Raji (cell line): ENCODE measurements around the gene EBF4.

Experiments used
- POLR2A ChIP-seq: IDR thresholded peaks from 2 replicates; pipeline ENCODE4 v1.6.1; 2011; ENCODE audit warnings: low read depth, low read length, control low read depth; ENCODE audit not compliant: insufficient read depth

EBF4 gene

DNA sequence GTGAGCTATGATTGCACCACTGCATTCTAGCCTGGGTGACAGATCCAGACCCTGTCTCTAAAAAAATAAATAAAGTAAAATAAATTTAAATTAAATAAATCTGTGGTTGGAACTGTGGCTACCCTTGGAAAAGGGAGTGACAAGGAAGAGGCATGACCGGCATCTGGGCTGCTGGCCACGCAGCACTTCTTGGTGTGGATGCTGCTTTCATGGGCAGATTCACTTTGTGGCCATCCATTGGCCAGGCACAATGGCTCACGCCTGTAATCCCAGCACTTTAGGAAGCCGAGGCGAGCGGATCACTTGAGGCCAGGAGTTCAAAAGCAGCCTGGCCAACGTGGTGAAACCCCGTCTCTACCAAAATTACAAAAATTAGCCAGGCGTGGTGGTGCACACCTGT is 16.1 kb downstream of the EBF4 start:
- no peak for TF ChIP-seq POLR2A

DNA sequence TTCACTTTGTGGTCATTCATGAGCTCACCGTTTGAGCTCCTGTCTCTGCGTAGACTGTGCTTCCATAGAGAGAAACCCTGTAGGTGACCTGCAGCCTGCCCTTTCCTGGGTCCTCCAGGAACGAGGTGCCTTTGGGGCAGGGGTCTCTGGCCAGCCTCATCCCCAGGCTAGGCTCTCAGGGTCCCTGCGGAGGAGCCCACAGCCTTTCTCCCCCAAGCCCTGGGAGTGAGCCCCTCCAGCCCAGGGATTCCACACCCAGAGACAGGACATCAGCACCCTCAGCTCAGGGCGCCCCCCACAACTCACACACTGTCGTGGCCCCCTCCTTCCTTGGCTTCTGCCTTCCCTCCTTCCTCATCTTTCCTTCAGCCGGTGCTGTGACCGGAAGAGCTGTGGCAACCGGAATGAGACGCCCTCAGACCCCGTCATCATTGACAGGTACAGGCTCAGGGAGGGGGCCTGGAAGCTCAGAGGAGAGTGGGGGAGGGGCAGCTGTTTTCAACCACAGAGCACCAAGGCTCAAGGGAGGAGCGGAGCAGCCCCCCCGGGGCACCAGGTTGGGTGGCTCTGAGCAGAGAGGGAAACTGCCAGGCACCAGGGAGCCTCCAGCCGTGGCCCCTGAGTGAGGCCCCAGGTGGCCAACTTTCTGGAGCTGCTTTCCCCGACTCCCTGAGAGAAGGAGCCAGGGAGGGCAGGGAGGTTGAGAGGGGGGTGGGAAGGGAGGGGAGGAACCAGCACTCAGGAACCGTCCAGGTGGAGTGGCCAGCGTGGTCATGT is 16.8 kb downstream of the EBF4 start:
- no peak for TF ChIP-seq POLR2A

DNA sequence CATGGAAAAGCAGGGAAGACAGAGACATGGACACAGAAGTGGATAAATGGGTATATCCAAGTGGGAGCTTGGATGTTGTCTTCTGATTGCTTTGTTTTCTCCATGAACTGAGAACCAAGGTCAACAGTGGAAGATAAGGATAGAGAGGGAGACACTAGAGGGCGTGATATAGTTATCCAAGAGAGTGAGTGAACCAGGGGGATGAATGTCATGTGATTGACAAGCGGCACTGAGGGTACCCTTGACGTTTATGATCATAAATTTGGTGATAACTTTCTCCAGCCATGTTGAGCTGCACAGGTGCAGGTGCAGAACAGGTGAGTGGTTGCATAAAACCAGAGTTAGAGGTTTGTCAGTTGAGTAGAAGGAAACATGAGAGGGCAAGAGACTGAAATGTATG is 20.7 kb downstream of the EBF4 start:
- no peak for TF ChIP-seq POLR2A

DNA sequence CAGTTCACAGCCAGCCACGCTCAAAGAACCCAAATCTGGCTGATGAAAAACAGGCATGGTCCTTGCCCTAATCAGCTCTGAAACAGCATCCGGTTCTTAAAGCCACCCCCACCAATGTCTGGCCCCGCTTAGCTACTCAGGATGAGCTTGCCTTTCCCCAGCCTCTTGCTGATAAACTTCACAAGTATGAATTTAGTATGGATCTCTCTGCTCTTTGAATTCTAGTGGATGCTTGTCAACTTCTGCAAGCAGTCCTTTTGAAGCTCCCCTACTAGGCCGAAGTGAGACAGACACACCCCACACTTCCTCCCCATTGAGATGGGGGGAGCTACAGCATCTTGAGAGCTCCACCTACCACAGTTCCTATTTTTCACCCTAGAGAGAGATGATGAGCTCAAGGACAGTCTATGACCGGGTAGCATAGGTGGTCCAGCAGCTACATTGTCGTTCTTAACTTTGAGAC is 36.7 kb downstream of the EBF4 start:
- TF ChIP-seq POLR2A: no peak

DNA sequence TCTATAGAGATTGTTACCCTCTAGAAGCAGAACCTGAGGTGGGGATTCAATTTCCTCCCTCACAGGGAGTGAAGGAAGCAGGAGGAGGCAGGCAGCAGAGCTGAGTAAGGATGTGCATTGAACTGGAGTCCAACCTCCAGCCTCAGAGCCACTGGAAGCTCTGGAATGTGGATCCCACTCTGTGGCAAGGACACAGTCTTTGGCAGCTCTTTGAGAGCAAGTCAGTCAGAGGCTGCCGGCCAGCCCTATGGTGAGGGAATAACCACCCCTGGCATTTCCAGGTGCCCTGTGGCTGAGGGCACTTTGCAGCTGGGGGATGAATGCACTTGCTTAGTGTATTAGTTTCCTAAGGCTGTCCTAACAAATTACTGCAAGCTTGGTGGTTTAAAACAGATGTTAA is 37.2 kb downstream of the EBF4 start:
- TF ChIP-seq POLR2A: no peak

DNA sequence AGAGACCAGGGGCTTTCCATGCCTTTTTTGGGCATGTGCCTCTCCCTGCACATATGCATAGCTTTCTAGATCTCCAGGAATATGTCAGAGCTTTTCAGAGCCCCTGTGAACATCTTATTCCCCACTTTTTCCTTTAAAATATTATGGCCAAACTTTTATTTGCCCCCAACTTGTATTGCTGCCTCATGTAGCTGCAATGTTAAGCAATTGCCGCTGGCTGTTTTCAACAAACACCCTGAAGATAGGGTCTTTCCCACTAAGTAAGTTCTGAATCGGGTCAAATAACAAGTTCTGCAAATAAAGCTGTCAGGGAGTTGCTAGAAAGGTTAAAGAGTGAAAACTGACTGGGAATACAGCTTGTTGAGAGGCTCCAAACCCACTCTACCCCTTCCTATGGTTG is 42.3 kb downstream of the EBF4 start:
- no peak for TF ChIP-seq POLR2A

DNA sequence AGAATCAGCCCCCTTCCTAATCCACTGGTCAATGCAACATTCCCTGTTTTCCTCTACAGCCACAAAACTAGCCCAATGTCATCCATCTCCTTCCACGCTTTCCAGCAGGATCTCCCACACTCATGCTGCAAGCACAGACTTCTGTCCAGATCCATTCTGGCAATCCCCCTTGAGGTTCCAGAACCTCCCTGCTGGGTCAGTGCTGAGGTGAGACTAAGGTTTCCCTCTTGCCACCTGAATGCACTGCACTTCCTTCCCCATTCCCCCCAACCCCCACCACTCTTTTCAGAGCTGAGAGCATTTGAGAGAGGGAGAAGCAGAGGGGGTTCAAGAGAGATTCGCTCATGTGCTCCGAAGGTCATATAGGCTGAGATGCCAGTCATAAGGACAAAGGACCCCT is 43.9 kb downstream of the EBF4 start:
- TF ChIP-seq POLR2A: no peak

DNA sequence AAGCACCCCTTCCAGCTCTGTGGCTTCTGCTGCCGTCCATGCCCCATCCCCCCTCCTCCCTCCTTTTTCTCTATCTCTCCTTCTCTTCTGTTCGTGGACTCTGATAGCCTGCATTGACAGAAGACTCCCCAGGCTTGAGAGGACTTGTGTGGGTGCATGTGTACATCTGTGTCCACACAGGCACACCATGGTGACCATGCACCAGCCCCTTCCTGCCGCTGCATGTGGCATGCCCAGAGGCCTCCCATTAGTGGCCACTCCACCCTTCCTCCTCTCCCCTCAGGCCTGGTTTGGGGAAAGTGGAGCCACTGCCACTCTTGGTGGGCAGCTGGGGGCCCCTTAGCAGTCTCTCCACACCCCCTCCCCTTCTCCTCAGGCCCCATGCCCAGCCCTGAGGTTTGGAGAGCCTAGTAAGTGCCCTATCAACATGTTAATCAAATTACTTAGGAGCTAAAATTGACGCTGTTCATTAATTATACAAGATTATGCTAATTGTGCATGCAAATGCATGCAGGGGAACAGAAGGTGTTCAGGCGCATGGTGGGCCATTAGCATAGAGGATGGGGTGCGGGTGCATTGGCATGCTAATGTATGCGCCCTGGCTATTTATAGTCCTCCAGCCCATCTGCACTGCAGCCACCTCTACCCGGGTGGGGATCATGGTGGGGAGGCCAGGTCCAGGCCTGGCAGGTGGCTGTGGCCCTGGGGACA is 45.9 kb downstream of the EBF4 start:
- TF ChIP-seq POLR2A: no peak

DNA sequence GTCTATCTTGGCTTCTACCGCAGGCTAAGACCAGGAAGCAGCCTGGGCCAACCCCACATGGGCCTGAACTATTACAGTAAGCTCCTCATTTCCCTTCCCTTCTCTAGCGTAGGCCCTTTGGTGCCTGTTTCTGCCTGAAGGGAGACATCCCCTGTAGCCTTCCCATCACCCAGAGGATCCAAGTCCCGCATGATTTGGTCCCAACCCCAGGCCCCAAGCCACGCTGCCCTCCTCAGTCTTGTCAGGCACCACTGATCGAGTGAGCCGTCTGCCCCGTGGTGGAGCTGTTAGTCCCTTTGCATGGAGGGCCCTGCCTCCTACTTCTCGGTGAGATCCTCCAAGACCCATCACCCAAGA is 46.4 kb downstream of the EBF4 start:
- no peak for TF ChIP-seq POLR2A

DNA sequence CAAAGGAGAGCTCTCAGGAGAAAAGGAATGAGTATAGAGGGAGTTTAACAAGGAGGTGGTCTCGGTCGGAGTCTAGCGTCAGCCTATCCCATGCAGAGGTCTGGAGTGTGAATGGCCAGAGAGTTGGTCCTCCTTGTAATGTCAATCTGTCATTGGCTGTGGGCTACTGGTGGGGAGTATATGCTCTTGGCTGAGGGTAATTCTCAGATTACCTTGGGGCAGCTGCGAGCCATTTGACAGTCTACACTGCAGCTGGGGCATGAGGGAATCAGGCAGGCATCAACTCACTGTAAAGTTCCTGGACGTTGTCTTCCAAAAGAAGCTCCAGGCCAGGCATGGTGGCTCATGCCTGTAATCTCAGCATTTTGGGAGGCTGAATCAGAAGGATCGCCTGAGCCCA is 48.1 kb downstream of the EBF4 start:
- no peak for TF ChIP-seq POLR2A

DNA sequence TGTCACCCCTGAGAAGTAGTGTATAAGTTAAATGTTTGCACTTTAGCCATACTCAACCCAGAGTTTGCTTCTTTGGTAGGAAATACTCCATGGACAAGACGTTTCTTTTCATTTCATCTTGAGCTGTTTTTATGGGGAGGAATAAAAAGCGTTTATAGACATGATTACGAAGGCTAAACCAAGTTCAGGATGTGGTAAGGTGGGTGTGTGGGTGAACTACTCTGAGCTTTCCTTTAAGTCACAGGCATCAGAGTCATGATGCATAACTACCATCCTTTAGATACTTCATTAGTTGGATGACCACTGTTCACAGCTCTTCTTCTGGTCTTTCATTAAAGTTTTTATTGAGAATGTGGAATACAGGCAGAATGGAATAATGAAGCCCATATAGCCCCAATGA is 48.9 kb downstream of the EBF4 start:
- TF ChIP-seq POLR2A: no peak

DNA sequence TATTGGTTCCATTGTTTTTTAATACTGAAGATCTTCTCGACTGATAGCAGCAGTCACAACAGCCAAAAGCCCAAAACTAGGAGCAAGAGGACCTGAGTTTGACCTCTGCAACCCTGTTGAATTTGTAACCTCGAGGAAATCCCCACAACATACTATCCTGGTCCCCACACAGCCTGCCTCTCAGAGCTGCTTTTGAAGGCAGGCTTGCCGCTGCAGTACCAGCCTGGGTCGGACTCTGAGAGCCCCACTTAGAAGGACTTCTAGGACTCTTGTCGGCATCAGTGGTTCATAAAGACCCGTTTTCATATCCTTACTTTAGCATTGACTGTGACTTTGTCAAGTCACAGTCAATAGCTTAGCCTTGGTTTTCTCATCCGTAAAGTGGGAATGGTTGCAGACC is 49.3 kb downstream of the EBF4 start:
- TF ChIP-seq POLR2A: no peak

DNA sequence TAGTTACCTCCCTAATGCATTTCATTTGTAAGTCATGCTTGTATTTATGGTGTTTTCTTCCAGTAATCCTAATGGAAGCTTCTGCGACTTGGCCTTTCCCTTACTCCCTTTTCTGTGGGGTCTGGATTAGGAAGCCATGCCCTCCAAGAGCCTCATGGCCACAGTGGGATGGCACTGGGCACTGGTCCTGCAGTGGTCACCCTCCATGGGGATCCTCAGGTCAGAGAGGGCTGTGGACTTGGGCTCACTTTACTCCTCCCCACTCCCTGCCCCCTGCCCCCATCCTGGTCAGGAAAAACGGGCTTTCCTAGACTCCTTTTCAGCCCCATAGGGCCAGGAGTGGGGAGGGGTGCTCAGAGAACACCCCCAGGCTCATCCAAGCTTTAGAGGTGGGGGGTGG is 49.9 kb downstream of the EBF4 start:
- TF ChIP-seq POLR2A: no peak

DNA sequence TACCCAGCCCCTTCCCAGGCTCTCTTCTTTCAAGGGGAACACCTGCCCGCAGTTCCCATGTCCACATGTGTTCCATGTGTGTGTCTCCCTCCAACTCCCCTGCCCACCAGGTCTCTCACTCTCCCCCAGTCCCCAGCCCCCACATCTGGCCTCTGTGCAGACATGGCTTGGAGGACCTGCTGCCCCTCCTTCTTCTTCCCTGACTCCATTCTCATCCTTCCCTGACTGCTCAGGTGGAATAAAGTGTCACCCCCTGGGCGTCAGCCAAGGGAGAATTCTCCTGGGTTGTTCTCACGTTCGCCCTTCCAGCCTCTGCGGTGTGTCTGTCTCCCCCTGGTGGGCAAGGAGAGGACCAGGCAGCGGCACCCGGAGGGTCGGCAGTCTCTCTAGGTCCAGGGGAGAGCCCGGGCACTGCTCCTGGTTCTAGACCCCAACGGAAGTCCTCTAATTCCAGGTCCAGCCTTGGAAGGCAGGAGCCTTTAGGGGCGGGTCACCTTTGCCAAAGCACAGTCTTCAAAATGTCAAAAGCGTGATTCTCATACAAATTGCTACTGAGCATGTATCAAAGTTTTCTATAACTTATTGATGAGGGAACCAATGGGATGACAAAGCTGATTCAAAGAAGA is 50.5 kb downstream of the EBF4 start:
- TF ChIP-seq POLR2A: no peak

DNA sequence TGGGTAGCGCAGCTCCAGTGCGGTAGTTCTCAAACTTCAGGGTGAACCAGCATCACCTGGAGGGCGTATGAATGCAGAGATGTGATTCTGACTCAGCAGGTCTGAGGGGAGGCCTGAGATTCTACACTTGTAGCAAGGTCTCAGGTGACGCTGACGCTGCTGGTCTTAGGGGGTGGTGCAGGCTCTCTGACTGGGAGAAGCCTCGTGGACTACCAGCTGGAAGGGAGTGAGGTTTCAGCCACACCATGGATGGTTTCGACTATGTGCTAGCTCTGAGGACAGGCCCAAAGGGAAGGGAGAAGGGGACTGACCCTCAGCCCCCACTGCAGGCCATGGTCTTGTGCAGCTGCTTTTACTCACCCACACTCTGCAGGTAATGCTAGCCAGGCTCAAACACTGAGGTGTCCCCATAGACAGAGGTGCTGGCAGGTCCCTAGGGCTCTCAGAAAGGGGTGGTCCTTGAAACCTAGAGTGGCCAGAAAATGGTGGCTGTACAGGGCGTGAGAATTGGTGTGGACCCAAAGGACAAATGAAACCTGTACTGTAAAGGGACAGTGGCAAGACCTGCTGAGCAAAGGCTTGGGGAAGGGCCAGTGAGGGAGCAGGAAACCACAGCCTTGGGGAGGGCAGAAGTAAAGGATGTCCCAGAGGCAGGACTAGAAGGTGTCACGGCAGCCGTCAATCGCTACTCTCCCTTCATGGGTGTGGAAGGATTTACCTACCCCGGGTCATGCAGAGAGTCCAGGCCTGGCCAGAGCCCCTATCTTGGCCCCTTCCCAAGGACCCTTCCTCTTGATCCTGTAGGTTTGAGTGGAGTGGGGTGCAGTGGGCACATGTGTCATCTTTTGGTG is 52.7 kb downstream of the EBF4 start:
- no peak for TF ChIP-seq POLR2A
